Transverse colon (tissue), 4 donors: ENCODE data around the gene SLC35F1.

Experiments
- EP300 ChIP-seq: sonication (generic); formaldehyde crosslinking; IDR thresholded peaks from one replicate; pipeline ENCODE4 v1.6.1; 2017; ENCODE audit warnings: antibody characterized with exemption, low read depth
- POLR2A ChIP-seq: fragments of 450-650 bp; IDR thresholded peaks from one replicate; pipeline ENCODE4 v1.6.1; 2016; ENCODE audit warnings: antibody characterized with exemption, mild to moderate bottlenecking, moderate library complexity
- POLR2AphosphoS5 ChIP-seq, 3 donors: sonication (generic); formaldehyde crosslinking; IDR thresholded peaks; one replicate each; pipeline ENCODE4 v1.6.1; 2016; ENCODE audit warnings: antibody characterized with exemption in 3 of 3
- TF ChIP-seq, protein P1 (sequence below), 5 experiments: fragments of 200-600 bp in 3 of 5; fragments of 450-650 bp in 2 of 5; sonication (generic) in 3 of 5; IDR thresholded peaks; 1 replicate in 2 of 5; 2 replicates in 3 of 5; pipeline ENCODE4 v1.5.1; 2016 to 2017; ENCODE audit warnings: antibody characterized with exemption in 5 of 5, inconsistent platforms in 3 of 5, mild to moderate bottlenecking in 2 of 5, moderate library complexity in 1 of 5

DNA sequence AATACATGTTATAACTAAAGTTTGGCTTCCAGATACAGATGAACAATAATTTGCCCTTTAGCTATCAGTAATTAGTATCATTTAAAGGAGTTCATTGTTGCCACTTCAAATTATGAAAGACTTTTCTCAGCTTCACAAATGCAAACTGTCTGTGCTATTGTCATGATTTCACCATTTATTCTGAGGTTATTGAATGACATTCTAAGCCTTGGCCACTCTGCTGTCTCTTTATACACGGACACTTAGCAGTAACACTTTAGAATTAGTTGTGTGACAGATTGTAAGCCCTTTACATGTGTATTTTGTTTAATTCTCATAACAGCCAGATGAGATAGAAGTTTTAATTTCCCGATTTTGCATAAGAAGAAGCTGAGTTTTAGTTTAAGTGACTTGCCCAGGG lies 176.6 kb downstream of the SLC35F1 start:
- TF ChIP-seq, protein P1, sequence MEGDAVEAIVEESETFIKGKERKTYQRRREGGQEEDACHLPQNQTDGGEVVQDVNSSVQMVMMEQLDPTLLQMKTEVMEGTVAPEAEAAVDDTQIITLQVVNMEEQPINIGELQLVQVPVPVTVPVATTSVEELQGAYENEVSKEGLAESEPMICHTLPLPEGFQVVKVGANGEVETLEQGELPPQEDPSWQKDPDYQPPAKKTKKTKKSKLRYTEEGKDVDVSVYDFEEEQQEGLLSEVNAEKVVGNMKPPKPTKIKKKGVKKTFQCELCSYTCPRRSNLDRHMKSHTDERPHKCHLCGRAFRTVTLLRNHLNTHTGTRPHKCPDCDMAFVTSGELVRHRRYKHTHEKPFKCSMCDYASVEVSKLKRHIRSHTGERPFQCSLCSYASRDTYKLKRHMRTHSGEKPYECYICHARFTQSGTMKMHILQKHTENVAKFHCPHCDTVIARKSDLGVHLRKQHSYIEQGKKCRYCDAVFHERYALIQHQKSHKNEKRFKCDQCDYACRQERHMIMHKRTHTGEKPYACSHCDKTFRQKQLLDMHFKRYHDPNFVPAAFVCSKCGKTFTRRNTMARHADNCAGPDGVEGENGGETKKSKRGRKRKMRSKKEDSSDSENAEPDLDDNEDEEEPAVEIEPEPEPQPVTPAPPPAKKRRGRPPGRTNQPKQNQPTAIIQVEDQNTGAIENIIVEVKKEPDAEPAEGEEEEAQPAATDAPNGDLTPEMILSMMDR (IDR thresholded peaks at IDR 0.05) = no peak
- no peak for TF ChIP-seq POLR2AphosphoS5 (IDR thresholded peaks at IDR 0.05)
- TF ChIP-seq POLR2A = no peak
- TF ChIP-seq EP300 = no peak
